ENCODE measurements around the gene TTC28.
"Not testable (repeated sequence)": the region's sequence is repeated elsewhere in the genome, so short reads cannot be mapped to it uniquely, and the experiment has no call there.

The TTC28 gene

DNA sequence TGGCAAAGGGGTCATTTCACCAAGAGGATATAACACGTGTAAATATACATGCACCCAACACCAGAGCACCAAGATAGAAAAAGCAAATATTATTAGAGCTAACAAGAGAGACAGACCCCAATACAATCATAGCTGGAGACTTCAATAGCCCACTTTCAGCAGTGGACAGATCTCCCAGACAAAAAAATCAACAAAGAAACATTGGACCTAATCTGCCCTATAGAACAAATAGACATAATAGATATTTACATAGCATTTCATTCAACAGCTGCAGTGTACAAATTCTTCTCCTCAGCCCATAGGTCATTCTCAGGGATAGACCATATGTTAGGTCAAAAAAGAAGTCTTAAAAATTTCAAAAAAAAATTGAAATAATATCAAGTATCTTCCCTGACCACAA lies 312.8 kb downstream of the TTC28 start:
- no peak overlapping the region for H3K4me3 ChIP-seq (ENCODE audit: low read length)
- no peak for DNase-seq (ENCODE audit: low read depth)
- TF ChIP-seq CTCF (IDR thresholded peaks at IDR 0.05; ENCODE audit: insufficient read depth, low read depth, low read length, missing control alignments), result no peak

- no peak for DNase-seq (ENCODE audit: low read depth)
- H3K4me3 ChIP-seq (ENCODE audit: low read length), result no peak overlapping the region
- no peak for TF ChIP-seq CTCF (IDR thresholded peaks at IDR 0.05; ENCODE audit: insufficient read depth, low read depth, low read length, missing control alignments)
These were observed 314.3 kb downstream of the TTC28 start for GRCh38 chr22:28365371-28365770.

GRCh38 chr22:28364105-28364504 lies 315.5 kb downstream of the TTC28 start:
- not testable (repeated sequence) for DNase-seq (ENCODE audit: low read depth); H3K4me3 ChIP-seq (ENCODE audit: low read length)

DNA sequence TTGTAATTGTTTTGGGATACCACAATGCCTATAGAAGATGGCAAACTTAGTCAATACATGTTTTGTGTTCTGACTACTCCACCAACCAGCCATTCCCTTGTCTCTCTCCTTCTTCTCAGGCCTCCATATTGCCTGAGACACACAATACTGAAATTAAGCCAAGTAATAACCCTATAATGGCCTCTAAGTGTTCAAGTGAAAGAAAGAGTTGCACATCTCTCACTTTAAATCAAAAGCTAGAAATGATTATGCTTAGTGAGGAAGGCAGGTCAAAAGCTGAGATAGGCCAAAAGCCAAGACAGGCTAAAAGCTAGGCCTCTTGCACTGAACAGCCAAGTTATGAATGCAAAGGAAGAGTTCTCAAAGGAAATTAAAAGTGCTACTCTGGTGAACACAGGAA lies 318.7 kb downstream of the TTC28 start:
- no peak for TF ChIP-seq CTCF (IDR thresholded peaks at IDR 0.05; ENCODE audit: insufficient read depth, low read depth, low read length, missing control alignments)
- DNase-seq (ENCODE audit: low read depth), result no peak
- no peak overlapping the region for H3K4me3 ChIP-seq (ENCODE audit: low read length)

- H3K4me3 ChIP-seq (ENCODE audit: low read length), result no peak overlapping the region
- TF ChIP-seq CTCF (IDR thresholded peaks at IDR 0.05; ENCODE audit: insufficient read depth, low read depth, low read length, missing control alignments), result no peak
- no peak for DNase-seq (ENCODE audit: low read depth)
These were observed 321.3 kb downstream of the TTC28 start for GRCh38 chr22:28358312-28358711.

DNA sequence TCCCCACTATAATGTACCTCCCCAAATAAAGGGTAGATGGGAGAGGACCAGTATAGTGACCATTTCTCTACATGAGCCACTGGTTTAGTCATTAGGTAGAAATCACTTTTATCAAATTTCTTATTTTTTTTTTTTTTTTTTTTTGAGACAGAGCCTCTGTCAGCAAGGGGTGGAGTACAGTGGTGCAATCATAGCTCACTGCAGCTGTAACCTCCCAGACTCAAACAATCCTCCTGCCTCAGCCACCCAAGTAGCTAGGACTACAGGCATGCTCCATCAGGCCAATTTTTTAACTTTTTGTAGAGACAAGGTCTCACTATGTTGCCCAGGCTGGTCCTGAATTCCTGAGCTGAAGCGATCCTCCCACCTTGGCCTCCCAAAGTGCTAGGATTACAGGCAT lies 322.4 kb downstream of the TTC28 start:
- no peak for DNase-seq (ENCODE audit: low read depth)
- no peak overlapping the region for H3K4me3 ChIP-seq (ENCODE audit: low read length)
- TF ChIP-seq CTCF (IDR thresholded peaks at IDR 0.05; ENCODE audit: insufficient read depth, low read depth, low read length, missing control alignments), result no peak

DNA sequence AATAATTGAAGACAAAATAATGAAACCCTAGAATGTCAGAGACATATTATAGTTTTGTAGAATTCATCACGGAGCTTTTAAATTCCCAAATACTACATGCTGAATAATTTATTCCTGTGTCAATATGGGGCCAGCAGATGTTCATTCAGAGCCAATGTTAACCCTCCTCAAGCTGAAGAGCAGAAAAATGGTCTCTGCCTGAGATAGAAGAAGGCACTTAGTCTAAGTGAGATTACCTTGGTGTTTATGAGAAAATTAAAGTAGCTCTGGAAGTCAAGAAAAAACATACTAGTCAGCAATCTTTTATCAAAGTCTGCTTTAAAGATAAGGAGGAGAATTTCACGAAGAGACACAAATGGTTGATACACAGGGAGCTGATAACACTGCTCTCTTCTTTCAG lies 328.2 kb downstream of the TTC28 start:
- no peak for DNase-seq (ENCODE audit: low read depth)
- H3K4me3 ChIP-seq (ENCODE audit: low read length), result no peak overlapping the region
- TF ChIP-seq CTCF (IDR thresholded peaks at IDR 0.05; ENCODE audit: insufficient read depth, low read depth, low read length, missing control alignments), result no peak
